ENCODE measurements around the gene IFITM5. TPM values are rescaled to one million over a fixed set of nuclear protein-coding genes. Genes with fewer than 3 reads are reported as not detected.
"Not testable (repeated sequence)": the region's sequence is repeated elsewhere in the genome, so short reads cannot be mapped to it uniquely, and the experiment has no call there.

Gene IFITM5
- total RNA-seq, 2 experiments from 2014 or later, result not detected

DNA sequence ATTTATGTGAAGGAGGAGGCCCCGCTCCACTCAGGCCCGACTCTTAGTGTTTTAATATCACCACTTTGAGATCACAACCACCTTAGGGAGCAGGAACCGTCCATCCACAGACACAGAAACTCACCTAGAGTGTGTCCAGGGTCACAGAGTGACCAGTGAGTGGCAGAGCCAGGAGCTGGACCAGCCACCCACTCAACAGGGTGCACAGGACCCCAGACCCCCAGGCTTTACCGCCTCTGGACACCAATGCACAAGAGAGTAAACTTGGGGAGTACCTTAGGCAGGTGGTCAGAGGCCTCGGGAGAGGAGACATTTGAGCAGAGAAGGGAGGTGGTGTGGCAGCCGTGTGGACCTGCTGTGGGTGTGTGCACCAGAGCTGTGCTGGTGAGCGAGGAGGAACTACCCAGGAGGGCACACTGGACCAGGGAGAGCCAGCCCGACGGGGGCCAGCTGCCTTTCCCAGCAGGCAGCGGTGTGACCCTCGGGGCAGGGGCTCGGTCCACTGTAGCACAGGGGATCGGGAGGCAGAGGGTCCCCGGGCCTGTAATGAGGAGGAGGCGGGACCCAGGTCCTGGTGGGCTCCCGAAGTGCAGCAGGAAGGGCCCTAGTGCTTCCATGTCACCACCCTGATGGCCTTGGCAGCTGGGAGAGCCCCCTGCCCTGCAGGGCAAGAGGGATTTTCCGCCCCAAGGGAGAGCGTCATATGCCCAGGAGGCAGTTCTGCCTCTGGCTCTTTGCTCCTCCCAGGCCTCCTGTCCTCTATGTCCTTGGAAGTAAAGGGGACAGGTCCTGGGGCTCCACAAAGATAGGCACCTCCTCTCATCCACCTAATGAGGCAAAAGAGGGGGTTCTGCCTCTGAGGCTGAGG lies 28.6 kb downstream of the IFITM5 start:
- peaks cover 1% of the 10 kb centered on the region for H3K9me3 Mint-ChIP-seq
- POLR2A ChIA-PET, result interaction anchor here (1.0 to 2.5 kb wide), 2 partner anchors 10 to 18 kb away, joined by 3 to 17 read pairs; partner anchors contain the start of gene PGGHG
- no peak overlapping the region for H3K4me3 Mint-ChIP-seq
- H3K27ac Mint-ChIP-seq, result peak overlapping the region; percentile 98
- H3K36me3 Mint-ChIP-seq (ENCODE audit: low read depth), result peaks cover 14% of the 10 kb centered on the region
- H3K27me3 Mint-ChIP-seq, result peaks cover 22% of the 10 kb centered on the region
- CTCF ChIA-PET, result no interaction called here
- H3K4me1 Mint-ChIP-seq, result peaks cover 36% of the 10 kb centered on the region
- DNase-seq, result peak; percentile 15

DNA sequence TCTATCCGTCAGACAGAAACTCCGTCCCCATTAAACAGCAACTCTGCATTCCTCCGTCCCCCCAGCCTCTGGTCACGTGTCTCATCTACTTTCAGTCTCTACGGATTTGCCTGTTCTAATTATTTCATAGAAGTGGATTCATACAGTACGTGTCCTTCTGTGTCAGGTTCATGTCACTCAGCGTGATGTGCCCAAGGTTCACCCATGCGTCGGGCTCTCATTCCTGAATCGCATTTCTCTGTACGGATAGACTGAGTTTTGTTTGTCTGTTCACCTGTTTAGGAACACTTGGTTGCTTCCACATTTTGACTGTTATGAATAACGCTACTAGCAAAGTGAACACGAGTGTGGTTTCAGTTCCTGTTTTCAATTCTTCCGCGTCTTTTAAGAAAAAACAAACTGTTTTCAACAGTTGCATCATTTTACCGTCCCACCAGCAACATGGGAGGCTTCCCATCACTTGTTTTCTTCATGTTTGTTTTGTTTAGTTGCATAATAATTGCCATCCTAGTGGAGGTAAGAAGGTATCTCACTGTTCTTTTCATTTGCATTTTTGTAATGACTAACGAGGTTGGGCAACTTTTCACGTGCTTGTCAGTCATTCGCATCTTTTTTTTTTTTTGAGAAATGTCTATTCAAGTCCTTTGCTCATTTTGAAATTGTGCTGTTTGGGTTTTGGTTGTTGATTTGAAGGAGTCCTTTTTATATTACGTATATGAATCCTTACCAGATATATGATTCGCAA lies 30.0 kb downstream of the IFITM5 start:
- DNase-seq, result peak; percentile 67
- POLR2A ChIA-PET, result interaction anchor here (0.8 to 3.7 kb wide), 17 partner anchors 11 to 318 kb away, joined by 3 to 75 read pairs (median 12); partner anchors contain the start of genes BET1L, NLRP6, PGGHG and PSMD13
- CTCF ChIA-PET, result interaction anchor here (0.9 to 1.8 kb wide), 6 partner anchors 17 to 180 kb away, joined by 3 to 5 read pairs (median 3); partner anchors contain the start of genes PSMD13 and SIRT3
- H3K27me3 Mint-ChIP-seq, result peaks cover 13% of the 10 kb centered on the region
- peaks cover 36% of the 10 kb centered on the region for H3K4me1 Mint-ChIP-seq
- peaks cover 14% of the 10 kb centered on the region for H3K36me3 Mint-ChIP-seq (ENCODE audit: low read depth)
- peak overlapping the region; percentile 98 for H3K27ac Mint-ChIP-seq
- H3K4me3 Mint-ChIP-seq, result peak overlapping the region; percentile 88
- H3K9me3 Mint-ChIP-seq, result peaks cover 1% of the 10 kb centered on the region

GRCh38 chr11:268716-269145 lies 30.6 kb downstream of the IFITM5 start:
- H3K36me3 Mint-ChIP-seq (ENCODE audit: low read depth), result peaks cover 14% of the 10 kb centered on the region
- H3K4me3 Mint-ChIP-seq, result peak overlapping the region; percentile 88
- peaks cover 36% of the 10 kb centered on the region for H3K4me1 Mint-ChIP-seq
- peak overlapping the region; percentile 98 for H3K27ac Mint-ChIP-seq
- ChIA-PET CTCF (interaction anchor here (0.9 to 3.3 kb wide), 7 partner anchors 17 to 180 kb away, joined by 3 to 17 read pairs (median 3); partner anchors contain the start of genes PSMD13 and SIRT3), POLR2A (interaction anchor here (0.7 to 3.7 kb wide), 20 partner anchors 10 to 319 kb away, joined by 3 to 75 read pairs (median 10); partner anchors contain the start of genes BET1L, IFITM1, NLRP6 and PGGHG)
- DNase-seq, result peak; percentile 84
- H3K9me3 Mint-ChIP-seq, H3K27me3 Mint-ChIP-seq: not testable (repeated sequence)

- Mint-ChIP-seq H3K4me3 (peak overlapping the region; percentile 88), H3K4me1 (peaks cover 36% of the 10 kb centered on the region), H3K27ac (peak overlapping the region; percentile 98), H3K27me3 (no peaks in the 10 kb centered on the region), H3K9me3 (peaks cover 1% of the 10 kb centered on the region), H3K36me3 (ENCODE audit: low read depth) (peaks cover 14% of the 10 kb centered on the region)
- DNase-seq, result peak; percentile 74
- POLR2A ChIA-PET, result interaction anchor here (0.8 to 3.7 kb wide), 20 partner anchors 9 to 239 kb away, joined by 3 to 75 read pairs (median 10); partner anchors contain the start of genes BET1L, IFITM2, NLRP6 and PGGHG
- CTCF ChIA-PET, result interaction anchor here (1.4 to 3.3 kb wide), 4 partner anchors 10 to 181 kb away, joined by 3 to 17 read pairs (median 4); no protein-coding TSS in a partner anchor
These were observed 31.8 kb downstream of the IFITM5 start for GRCh38 chr11:267491-267994.

DNA sequence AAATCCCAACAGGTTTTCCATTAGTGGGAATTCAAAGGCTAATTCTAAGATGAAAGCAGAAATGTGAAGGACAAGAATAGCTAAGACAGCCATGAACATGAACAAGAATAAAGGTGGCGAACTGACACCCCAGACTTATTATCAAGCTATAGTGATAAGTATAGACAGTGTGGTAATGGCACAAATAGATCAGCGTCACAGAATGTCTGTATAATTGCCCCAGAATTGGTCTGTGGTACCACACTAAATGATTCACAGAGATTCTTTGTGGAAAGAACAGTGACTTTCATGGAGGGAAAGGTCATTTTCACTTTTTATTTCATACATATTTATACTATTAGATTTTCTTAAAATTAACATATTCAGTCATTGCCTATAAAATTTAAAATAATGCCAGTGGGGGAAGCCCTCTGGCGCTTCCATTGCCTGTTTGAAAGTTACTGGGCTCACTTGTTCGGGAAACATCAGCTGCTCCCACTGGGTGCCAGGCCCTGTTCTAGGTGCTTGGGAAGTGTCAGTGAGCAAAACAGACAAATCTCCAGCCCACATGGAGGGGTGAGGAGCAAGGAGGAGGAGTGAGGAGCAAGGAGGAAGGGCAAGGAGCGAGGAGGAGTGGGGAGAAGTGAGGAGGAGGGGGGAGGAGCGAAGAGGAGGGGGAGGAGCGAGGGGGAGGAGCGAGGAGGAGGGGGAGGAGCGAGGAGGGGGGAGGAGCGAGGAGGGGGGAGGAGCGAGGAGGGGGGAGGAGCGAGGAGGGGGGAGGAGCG lies 32.5 kb downstream of the IFITM5 start:
- H3K27me3 Mint-ChIP-seq, result no peaks in the 10 kb centered on the region
- DNase-seq, result no peak
- peak overlapping the region; percentile 68 for H3K27ac Mint-ChIP-seq
- peaks cover 14% of the 10 kb centered on the region for H3K36me3 Mint-ChIP-seq (ENCODE audit: low read depth)
- POLR2A ChIA-PET, result interaction anchor here (0.7 to 3.7 kb wide), 17 partner anchors 9 to 140 kb away, joined by 3 to 75 read pairs (median 11); partner anchors contain the start of genes BET1L, IFITM2, NLRP6 and PGGHG
- H3K4me3 Mint-ChIP-seq, result peak overlapping the region; percentile 68
- CTCF ChIA-PET, result interaction anchor here (1.4 to 3.3 kb wide), 2 partner anchors 10 to 15 kb away, joined by 3 to 17 read pairs; no protein-coding TSS in a partner anchor
- peaks cover 36% of the 10 kb centered on the region for H3K4me1 Mint-ChIP-seq
- H3K9me3 Mint-ChIP-seq, result peaks cover 1% of the 10 kb centered on the region

DNA sequence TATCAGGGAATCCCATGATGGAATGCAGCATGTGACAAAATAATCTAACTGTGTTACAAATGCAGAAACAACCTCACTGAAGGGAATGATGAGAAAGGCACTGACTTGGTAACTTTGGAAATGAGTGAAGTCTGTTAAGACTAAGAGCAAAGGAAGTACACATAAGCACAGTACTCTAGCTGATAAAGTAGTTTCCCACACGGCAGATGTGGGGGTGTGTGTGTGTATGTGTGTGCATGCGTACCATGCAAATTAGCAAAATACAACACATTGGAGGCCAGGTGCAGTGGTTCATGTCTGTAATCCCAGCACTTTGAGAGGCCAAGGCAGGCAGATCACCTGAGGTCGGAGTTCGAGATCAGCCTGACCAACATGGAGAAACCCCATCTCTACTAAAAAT lies 37.7 kb downstream of the IFITM5 start:
- Mint-ChIP-seq H3K4me1 (peaks cover 2% of the 10 kb centered on the region), H3K27me3 (peaks cover 8% of the 10 kb centered on the region), H3K36me3 (ENCODE audit: low read depth) (no peaks in the 10 kb centered on the region), H3K4me3 (no peak overlapping the region), H3K9me3 (peaks cover 1% of the 10 kb centered on the region), H3K27ac (no peak overlapping the region)
- ChIA-PET POLR2A (interaction anchor here (1.0 to 1.4 kb wide), 2 partner anchors 11 kb away, joined by 4 read pairs; no protein-coding TSS in a partner anchor), CTCF (interaction anchor here (1.3 kb wide), 1 partner anchor 11 kb away, joined by 6 read pairs; no protein-coding TSS in a partner anchor)
- no peak for DNase-seq

DNA sequence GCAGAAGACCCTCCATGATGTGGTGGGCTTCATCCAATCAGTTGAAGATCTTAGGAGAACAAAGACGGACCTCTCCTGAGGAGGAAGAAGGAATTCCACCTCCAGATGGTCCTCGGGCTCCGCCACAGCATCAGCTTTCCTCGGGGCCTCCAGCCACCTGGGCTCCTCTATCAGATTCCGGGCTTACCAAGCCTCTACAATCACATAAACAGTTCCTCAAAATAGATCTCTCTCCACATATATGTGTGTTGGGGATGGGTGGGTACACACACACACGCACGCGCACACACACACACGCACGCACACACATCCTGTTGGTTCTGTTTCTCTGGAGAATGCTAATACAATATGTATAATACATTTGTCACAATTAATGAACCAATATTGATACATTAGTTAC lies 39.9 kb downstream of the IFITM5 start:
- no peaks in the 10 kb centered on the region for H3K36me3 Mint-ChIP-seq (ENCODE audit: low read depth)

GRCh38 chr11:257766-258493 lies 41.4 kb downstream of the IFITM5 start:
- no peaks in the 10 kb centered on the region for H3K9me3 Mint-ChIP-seq
- H3K36me3 Mint-ChIP-seq (ENCODE audit: low read depth), result peaks cover 11% of the 10 kb centered on the region
- H3K27ac Mint-ChIP-seq, result no peak overlapping the region
- peaks cover 8% of the 10 kb centered on the region for H3K27me3 Mint-ChIP-seq
- no peak for DNase-seq
- ChIA-PET CTCF (interaction anchor here (1.1 to 2.5 kb wide), 3 partner anchors 7 to 91 kb away, joined by 3 to 10 read pairs (median 3); no protein-coding TSS in a partner anchor), POLR2A (interaction anchor here (1.9 kb wide), 1 partner anchor 10 kb away, joined by 9 read pairs; no protein-coding TSS in a partner anchor)
- no peak overlapping the region for H3K4me3 Mint-ChIP-seq
- H3K4me1 Mint-ChIP-seq, result no peaks in the 10 kb centered on the region

More for the DNA sequence above, 39.9 kb downstream of the IFITM5 start:
- Mint-ChIP-seq H3K4me3 (no peak overlapping the region), H3K9me3 (no peaks in the 10 kb centered on the region), H3K27ac (no peak overlapping the region), H3K4me1 (no peaks in the 10 kb centered on the region), H3K27me3 (peaks cover 8% of the 10 kb centered on the region)
- CTCF ChIA-PET, result interaction anchor here (2.5 kb wide), 1 partner anchor 9 kb away, joined by 10 read pairs; no protein-coding TSS in a partner anchor
- POLR2A ChIA-PET, result interaction anchor here (1.9 kb wide), 1 partner anchor 9 kb away, joined by 9 read pairs; no protein-coding TSS in a partner anchor
- DNase-seq, result no peak

- no peak overlapping the region for H3K4me3 Mint-ChIP-seq
- H3K27ac Mint-ChIP-seq, result no peak overlapping the region
- no peaks in the 10 kb centered on the region for H3K4me1 Mint-ChIP-seq
- no peaks in the 10 kb centered on the region for H3K9me3 Mint-ChIP-seq
- no peak for DNase-seq
- H3K27me3 Mint-ChIP-seq, result peaks cover 8% of the 10 kb centered on the region
- H3K36me3 Mint-ChIP-seq (ENCODE audit: low read depth), result peaks cover 16% of the 10 kb centered on the region
- POLR2A ChIA-PET, result interaction anchor here (1.9 kb wide), 1 partner anchor 11 kb away, joined by 9 read pairs; no protein-coding TSS in a partner anchor
- CTCF ChIA-PET, result interaction anchor here (1.4 kb wide), 1 partner anchor 10 kb away, joined by 3 read pairs; no protein-coding TSS in a partner anchor
These were observed 42.2 kb downstream of the IFITM5 start for GRCh38 chr11:256952-257737.

- Mint-ChIP-seq H3K9me3 (no peaks in the 10 kb centered on the region), H3K4me3 (no peak overlapping the region), H3K27ac (no peak overlapping the region), H3K27me3 (peaks cover 8% of the 10 kb centered on the region), H3K4me1 (peaks cover 3% of the 10 kb centered on the region), H3K36me3 (ENCODE audit: low read depth) (peaks cover 28% of the 10 kb centered on the region)
- ChIA-PET CTCF (no interaction called here), POLR2A (no interaction called here)
- DNase-seq, result no peak
These were observed 43.5 kb downstream of the IFITM5 start for GRCh38 chr11:255816-256215.
